Tibial nerve (tissue), 4 donors: Measurements from ENCODE around the gene XKR7.

Source experiments
- EP300 ChIP-seq, 2 donors: sonication (generic); formaldehyde crosslinking; IDR thresholded peaks; one replicate each; pipeline ENCODE4 v1.6.1; 2017; ENCODE audit warnings: antibody characterized with exemption in 2 of 2, mild to moderate bottlenecking in 1 of 2
- POLR2A ChIP-seq, 2 donors: fragments of 450-650 bp; IDR thresholded peaks; one replicate each; pipeline ENCODE4 v1.6.1; 2017; ENCODE audit warnings: antibody characterized with exemption in 2 of 2, mild to moderate bottlenecking in 2 of 2, moderate library complexity in 2 of 2
- TF ChIP-seq, protein P1 (sequence below), 5 experiments: fragments of 200-600 bp in 3 of 5; fragments of 450-650 bp in 2 of 5; sonication (generic) in 3 of 5; IDR thresholded peaks; one replicate each; pipeline ENCODE4 v1.5.1; 2016 to 2019; ENCODE audit warnings: antibody characterized with exemption in 5 of 5, mild to moderate bottlenecking in 3 of 5, moderate library complexity in 2 of 5

- TF ChIP-seq, protein P1, sequence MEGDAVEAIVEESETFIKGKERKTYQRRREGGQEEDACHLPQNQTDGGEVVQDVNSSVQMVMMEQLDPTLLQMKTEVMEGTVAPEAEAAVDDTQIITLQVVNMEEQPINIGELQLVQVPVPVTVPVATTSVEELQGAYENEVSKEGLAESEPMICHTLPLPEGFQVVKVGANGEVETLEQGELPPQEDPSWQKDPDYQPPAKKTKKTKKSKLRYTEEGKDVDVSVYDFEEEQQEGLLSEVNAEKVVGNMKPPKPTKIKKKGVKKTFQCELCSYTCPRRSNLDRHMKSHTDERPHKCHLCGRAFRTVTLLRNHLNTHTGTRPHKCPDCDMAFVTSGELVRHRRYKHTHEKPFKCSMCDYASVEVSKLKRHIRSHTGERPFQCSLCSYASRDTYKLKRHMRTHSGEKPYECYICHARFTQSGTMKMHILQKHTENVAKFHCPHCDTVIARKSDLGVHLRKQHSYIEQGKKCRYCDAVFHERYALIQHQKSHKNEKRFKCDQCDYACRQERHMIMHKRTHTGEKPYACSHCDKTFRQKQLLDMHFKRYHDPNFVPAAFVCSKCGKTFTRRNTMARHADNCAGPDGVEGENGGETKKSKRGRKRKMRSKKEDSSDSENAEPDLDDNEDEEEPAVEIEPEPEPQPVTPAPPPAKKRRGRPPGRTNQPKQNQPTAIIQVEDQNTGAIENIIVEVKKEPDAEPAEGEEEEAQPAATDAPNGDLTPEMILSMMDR (IDR thresholded peaks at IDR 0.05) = no peak
- TF ChIP-seq POLR2A (IDR thresholded peaks at IDR 0.05) (no peak), EP300 (IDR thresholded peaks at IDR 0.05) (no peak)
Measured at GRCh38 chr20:31996996-31997395, 29.0 kb downstream of the XKR7 start.
